Stimulated activated memory B cell treated with anti-CD40 and anti-IgM and Interleukin-4, amounts not matched to agents 10 μg/mL and 1 μg/mL and 100 μg/mL, for 72 hours (primary cell): ENCODE results near the gene ALG11.
"Not testable (repeated sequence)": the region's sequence is repeated elsewhere in the genome, so short reads cannot be mapped to it uniquely, and the experiment has no call there.

Source experiments
- ATAC-seq: fragments of 150-1000 bp; cut with Tn5 transposase; 2 replicates; pipeline ENCODE4 v1.10.0; 2021
- H3K27ac Mint-ChIP-seq: one replicate; pipeline ENCODE4 v1.8.0; 2022; ENCODE audit warnings: mild to moderate bottlenecking, mixed read lengths
- H3K27me3 Mint-ChIP-seq: one replicate; pipeline ENCODE4 v1.8.0; 2022; ENCODE audit warnings: mixed read lengths
- H3K36me3 Mint-ChIP-seq: one replicate; pipeline ENCODE4 v1.8.0; 2022; ENCODE audit warnings: mixed read lengths
- H3K4me1 Mint-ChIP-seq: one replicate; pipeline ENCODE4 v1.8.0; 2022; ENCODE audit warnings: mixed read lengths
- H3K4me3 Mint-ChIP-seq: one replicate; pipeline ENCODE4 v1.8.0; 2022; ENCODE audit warnings: mild to moderate bottlenecking, moderate library complexity, mixed read lengths
- H3K9me3 Mint-ChIP-seq: one replicate; pipeline ENCODE4 v1.8.0; 2022; ENCODE audit warnings: mixed read lengths

ALG11 gene

DNA sequence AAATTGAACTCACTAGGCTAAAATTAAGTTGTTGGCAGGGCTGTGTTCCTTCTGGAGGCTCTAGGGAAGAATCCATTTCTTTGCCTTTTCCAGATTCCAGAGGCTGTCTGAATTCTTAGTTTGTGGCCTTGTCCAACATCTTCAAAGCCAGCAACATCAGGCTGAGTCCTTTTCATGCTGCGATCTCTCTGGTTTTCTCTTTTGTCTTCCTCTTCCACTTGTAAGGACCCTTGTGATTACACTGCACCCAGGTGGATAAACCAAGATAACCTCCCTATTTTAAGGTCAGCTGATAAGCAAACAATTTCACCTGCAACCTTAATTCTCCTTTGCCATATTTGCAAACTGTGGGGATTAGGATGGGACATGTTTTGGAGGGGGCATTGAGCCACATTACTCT, 23.8 kb downstream of the ALG11 start:
- no peak overlapping the region for H3K4me3 Mint-ChIP-seq
- no peak for ATAC-seq
- H3K27me3 Mint-ChIP-seq, result no peaks in the 10 kb centered on the region
- H3K36me3 Mint-ChIP-seq, result peaks cover 35% of the 10 kb centered on the region
- no peak overlapping the region for H3K27ac Mint-ChIP-seq
- no peaks in the 10 kb centered on the region for H3K4me1 Mint-ChIP-seq
- peaks cover 7% of the 10 kb centered on the region for H3K9me3 Mint-ChIP-seq

DNA sequence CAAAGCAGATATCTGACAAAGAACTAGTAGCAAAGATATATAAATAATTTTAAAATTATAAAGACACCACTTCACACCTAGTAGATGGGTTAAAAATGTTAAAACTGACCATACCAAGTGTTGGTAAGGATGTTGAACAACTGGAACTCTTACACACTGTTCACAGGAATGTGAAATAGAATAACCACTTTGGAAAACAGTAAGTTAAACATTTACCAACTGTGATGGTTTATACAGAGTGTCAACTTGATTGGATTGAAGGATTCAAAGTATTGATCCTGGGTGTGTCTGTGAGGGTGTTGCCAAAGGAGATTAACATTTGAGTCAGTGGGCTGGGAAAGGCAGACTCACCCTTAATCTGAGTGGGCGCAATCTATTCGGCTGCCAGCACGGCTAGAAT, 31.5 kb downstream of the ALG11 start:
- Mint-ChIP-seq H3K9me3 (peaks cover 12% of the 10 kb centered on the region), H3K4me1 (no peaks in the 10 kb centered on the region), H3K27ac (no peak overlapping the region), H3K4me3 (no peak overlapping the region), H3K27me3 (no peaks in the 10 kb centered on the region), H3K36me3 (peaks cover 36% of the 10 kb centered on the region)
- no peak for ATAC-seq

DNA sequence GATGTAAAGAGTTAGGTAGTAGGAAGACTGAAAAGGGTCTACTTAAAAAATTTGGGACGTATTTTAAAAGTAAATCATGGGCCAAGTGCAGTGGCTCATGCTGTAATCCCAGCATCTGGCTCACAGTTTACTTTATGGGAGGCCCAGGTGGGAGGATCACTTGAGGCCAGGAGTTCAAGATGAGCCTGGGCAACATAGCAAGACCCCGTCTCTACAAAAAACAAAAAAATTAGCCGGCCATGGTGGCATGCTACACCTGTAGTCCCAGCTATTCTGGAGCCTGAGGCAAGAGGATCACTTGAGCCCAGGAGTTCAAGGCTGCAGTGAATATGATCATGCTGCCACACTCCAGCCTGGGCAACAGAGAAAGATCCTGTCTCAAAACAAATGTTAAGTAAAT, 35.3 kb downstream of the ALG11 start:
- H3K9me3 Mint-ChIP-seq, result peaks cover 5% of the 10 kb centered on the region
- no peaks in the 10 kb centered on the region for H3K27me3 Mint-ChIP-seq
- no peak overlapping the region for H3K27ac Mint-ChIP-seq
- H3K36me3 Mint-ChIP-seq, result peaks cover 13% of the 10 kb centered on the region
- ATAC-seq, result no peak
- H3K4me3 Mint-ChIP-seq, result no peak overlapping the region
- no peaks in the 10 kb centered on the region for H3K4me1 Mint-ChIP-seq

DNA sequence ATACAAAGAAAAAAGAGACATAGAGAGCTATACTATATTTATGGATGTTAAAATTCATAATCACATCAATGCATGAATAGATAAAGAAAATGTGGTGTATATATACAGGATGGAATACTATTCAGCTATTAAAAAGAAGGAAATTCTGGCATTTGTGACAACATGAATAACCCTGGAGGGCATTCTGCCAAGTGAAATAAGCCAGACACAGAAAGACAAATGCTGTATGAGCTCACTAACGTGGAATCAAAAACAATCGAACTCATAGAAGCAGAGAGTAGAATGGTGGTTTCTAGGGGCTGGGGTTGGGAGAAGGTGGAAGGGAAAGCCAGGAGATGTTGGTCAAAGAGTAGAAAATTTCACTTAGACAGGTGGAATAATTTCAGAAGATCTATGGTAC, 36.3 kb downstream of the ALG11 start:
- no peaks in the 10 kb centered on the region for H3K27me3 Mint-ChIP-seq
- peaks cover 5% of the 10 kb centered on the region for H3K9me3 Mint-ChIP-seq
- no peaks in the 10 kb centered on the region for H3K4me1 Mint-ChIP-seq
- no peak overlapping the region for H3K4me3 Mint-ChIP-seq
- H3K27ac Mint-ChIP-seq, result no peak overlapping the region
- peaks cover 10% of the 10 kb centered on the region for H3K36me3 Mint-ChIP-seq
- no peak for ATAC-seq

DNA sequence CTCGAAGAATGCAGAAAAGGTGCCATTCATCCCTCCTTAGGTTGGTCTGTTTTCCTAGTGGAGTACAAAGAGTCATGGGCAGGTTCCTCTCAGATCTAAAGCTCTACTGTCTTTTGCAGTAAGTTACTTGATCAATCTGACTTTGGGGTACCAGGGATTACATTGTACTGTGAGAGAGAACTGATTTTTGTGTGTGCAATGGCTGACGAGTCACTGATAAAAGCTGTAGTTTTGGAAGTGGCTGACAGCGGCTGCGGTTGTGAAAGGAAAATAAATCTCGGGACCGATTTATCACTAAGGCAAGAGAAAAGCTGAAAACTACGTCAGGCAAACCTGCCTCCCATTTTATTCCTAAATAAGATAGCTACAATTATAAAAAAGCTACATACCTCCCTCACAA, 39.2 kb downstream of the ALG11 start:
- Mint-ChIP-seq H3K4me3 (no peak overlapping the region), H3K27ac (no peak overlapping the region), H3K36me3 (no peaks in the 10 kb centered on the region), H3K9me3 (peaks cover 5% of the 10 kb centered on the region), H3K4me1 (no peaks in the 10 kb centered on the region), H3K27me3 (no peaks in the 10 kb centered on the region)
- ATAC-seq, result no peak

DNA sequence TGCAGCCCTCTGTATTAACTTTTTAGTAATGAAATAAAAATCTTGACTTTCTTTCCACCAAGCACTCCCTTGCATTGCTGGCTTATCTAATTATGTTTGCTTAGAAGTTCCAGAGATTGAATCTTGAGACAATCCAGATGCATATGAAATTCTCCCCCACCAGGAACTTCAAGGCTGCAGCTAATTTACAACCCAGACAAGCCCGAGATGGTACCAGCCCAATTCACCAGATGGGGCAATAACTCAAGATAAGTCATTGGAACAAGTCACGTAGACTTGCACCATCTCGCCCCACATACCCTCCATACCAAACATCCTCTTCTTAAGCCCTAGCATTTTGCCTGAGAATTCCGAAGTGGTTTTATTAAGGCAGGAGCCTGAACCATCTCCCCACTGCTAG, 41.3 kb downstream of the ALG11 start:
- no peaks in the 10 kb centered on the region for H3K36me3 Mint-ChIP-seq
- no peak for ATAC-seq
- H3K4me3 Mint-ChIP-seq, result no peak overlapping the region
- no peaks in the 10 kb centered on the region for H3K4me1 Mint-ChIP-seq
- no peak overlapping the region for H3K27ac Mint-ChIP-seq
- peaks cover 2% of the 10 kb centered on the region for H3K9me3 Mint-ChIP-seq
- no peaks in the 10 kb centered on the region for H3K27me3 Mint-ChIP-seq

DNA sequence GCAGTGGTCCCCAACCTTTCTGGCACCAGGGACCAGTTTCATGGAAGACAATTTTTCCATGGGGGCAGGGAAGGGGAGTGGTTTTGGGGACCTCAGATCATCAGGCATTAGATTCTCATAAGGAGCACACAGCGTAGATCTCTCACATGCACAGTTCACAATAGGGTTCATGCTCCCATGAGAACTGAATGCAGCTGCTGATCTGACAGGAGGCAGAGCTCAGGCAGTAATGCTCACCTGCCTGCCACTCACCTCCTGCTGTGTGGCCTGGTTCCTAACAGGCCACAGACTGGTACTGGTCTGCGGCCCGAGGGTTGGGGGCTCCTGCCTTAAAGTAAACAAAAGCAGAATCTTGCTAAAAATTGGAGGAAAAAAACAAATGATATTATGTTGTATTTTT, 48.9 kb downstream of the ALG11 start:
- not testable (repeated sequence) for H3K4me1 Mint-ChIP-seq, H3K9me3 Mint-ChIP-seq, H3K36me3 Mint-ChIP-seq, H3K27ac Mint-ChIP-seq, H3K27me3 Mint-ChIP-seq, H3K4me3 Mint-ChIP-seq, ATAC-seq

DNA sequence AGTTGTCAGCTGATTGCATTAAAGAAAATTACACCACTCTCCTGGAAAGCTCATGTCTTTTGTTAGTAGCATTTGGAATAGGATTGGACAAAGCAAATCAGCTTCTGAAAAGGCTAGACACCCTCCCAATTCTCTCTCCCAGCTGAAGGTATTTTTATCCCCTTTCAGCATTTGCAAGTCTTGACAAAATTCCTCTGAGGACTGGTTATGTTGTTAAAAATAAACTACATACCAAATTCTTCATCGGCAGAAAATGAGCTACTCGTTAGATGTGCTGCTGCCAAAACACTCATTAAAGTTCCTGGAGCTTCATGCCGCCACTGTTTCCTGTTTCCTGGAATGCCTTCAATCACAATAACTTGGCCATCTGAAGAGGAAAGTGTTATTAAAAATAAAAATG, 49.4 kb downstream of the ALG11 start:
- H3K36me3 Mint-ChIP-seq, result no peaks in the 10 kb centered on the region

DNA sequence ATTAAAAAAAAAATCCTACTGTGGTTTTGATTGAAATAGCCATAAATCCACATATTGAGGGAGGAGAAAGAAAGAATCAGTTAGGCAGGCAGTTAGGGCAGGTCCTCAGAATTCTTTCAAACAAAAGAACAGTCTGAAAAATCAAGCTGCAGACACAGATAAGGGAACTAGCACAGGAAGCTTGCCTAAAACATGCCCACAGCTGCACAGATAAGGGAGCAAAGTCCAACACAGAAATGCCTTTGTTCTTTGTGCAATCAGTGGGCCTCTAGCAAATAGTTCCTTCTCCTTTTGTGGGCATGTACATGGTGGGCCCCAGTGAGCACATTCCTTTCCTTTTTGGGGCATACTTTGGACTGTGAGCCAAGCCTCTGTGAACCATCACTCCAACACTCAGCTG, 55.0 kb downstream of the ALG11 start:
- no peak overlapping the region for H3K27ac Mint-ChIP-seq
- peaks cover 13% of the 10 kb centered on the region for H3K9me3 Mint-ChIP-seq
- H3K4me3 Mint-ChIP-seq, result no peak overlapping the region
- ATAC-seq, result no peak
- H3K27me3 Mint-ChIP-seq, result peaks cover 26% of the 10 kb centered on the region
- H3K36me3 Mint-ChIP-seq, result peaks cover 7% of the 10 kb centered on the region
- H3K4me1 Mint-ChIP-seq, result no peaks in the 10 kb centered on the region

More for the DNA sequence above, 49.4 kb downstream of the ALG11 start:
- Mint-ChIP-seq H3K4me1 (no peaks in the 10 kb centered on the region), H3K27ac (no peak overlapping the region), H3K9me3 (peaks cover 7% of the 10 kb centered on the region), H3K4me3 (no peak overlapping the region), H3K27me3 (no peaks in the 10 kb centered on the region)
- ATAC-seq, result no peak

DNA sequence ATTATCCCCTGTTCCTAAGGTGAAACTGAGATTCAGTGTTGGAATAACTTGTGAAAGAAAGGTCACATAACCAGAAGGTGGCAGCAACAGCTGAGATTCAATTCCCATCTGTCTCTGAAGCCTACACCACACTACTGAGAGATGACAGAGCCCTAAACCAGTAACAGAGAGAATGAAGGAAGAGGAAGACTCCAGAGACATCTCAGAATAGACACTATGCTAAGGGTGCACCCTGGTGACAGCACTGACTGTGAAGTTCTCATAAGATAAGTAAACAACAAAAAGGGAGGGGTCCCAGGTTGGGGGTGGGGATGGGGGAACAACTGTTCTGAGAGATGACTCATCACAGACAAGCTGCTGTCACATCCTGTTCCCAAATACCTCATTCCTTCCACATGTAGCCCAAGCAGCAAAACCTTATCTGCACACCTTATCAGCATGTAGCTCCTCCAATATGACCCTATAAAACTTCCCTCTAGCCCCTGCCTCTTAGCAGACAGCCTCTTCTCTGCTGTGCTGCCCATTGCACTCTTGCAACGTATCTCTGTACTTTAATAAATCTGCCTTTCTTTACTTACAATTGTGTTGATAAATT, 58.8 kb downstream of the ALG11 start:
- H3K36me3 Mint-ChIP-seq, result peaks cover 7% of the 10 kb centered on the region
- no peaks in the 10 kb centered on the region for H3K4me1 Mint-ChIP-seq
- H3K27ac Mint-ChIP-seq, result no peak overlapping the region
- peaks cover 44% of the 10 kb centered on the region for H3K27me3 Mint-ChIP-seq
- peaks cover 11% of the 10 kb centered on the region for H3K9me3 Mint-ChIP-seq
- no peak overlapping the region for H3K4me3 Mint-ChIP-seq
- no peak for ATAC-seq
